Activated CD4-positive, alpha-beta T cell treated with anti-CD3 and anti-CD28 coated beads, Interleukin-10, Interleukin-2, amounts not matched to agents 100 ng/mL and 50 ng/mL, durations not matched to agents 16 hours and 8 hours (primary cell): Measurements from ENCODE around the gene SYCP2.
"Not testable (repeated sequence)": the region's sequence is repeated elsewhere in the genome, so short reads cannot be mapped to it uniquely, and the experiment has no call there.

Experiments used
- DNase-seq: peaks from one replicate; pipeline ENCODE4 v3.0.0-alpha.2; 2020

The SYCP2 gene

GRCh38 chr20:59891581-59891980, 41.9 kb downstream of the SYCP2 start:
- DNase-seq = no peak

GRCh38 chr20:59890035-59890434, 43.4 kb downstream of the SYCP2 start:
- not testable (repeated sequence) for DNase-seq

GRCh38 chr20:59888050-59888449, 45.4 kb downstream of the SYCP2 start:
- no peak for DNase-seq

GRCh38 chr20:59884494-59884893, 48.9 kb downstream of the SYCP2 start:
- DNase-seq = no peak

- no peak for DNase-seq
These were observed 53.2 kb downstream of the SYCP2 start for GRCh38 chr20:59880198-59880597.

GRCh38 chr20:59873409-59873808, 60.0 kb downstream of the SYCP2 start:
- DNase-seq = no peak

GRCh38 chr20:59871096-59871495, 62.3 kb downstream of the SYCP2 start:
- DNase-seq = no peak

- no peak for DNase-seq
These were observed 67.1 kb downstream of the SYCP2 start for GRCh38 chr20:59866338-59866737.

- DNase-seq = no peak
These were observed 68.7 kb downstream of the SYCP2 start for GRCh38 chr20:59864726-59865125.

- DNase-seq = no peak
These were observed 70.4 kb downstream of the SYCP2 start for GRCh38 chr20:59863058-59863457.

GRCh38 chr20:59861401-59861800, 72.0 kb downstream of the SYCP2 start:
- no peak for DNase-seq

- no peak for DNase-seq
These were observed 75.0 kb downstream of the SYCP2 start for GRCh38 chr20:59858425-59858824.

GRCh38 chr20:59857966-59858365, 75.5 kb downstream of the SYCP2 start:
- DNase-seq = no peak

- not testable (repeated sequence) for DNase-seq
These were observed 76.5 kb downstream of the SYCP2 start for GRCh38 chr20:59856941-59857340.

GRCh38 chr20:59856526-59856925, 76.9 kb downstream of the SYCP2 start:
- not testable (repeated sequence) for DNase-seq

GRCh38 chr20:59850018-59850641, 83.3 kb downstream of the SYCP2 start:
- DNase-seq = peak; percentile 25

GRCh38 chr20:59848182-59848581, 85.3 kb downstream of the SYCP2 start:
- DNase-seq = no peak

- DNase-seq = no peak
These were observed 88.0 kb downstream of the SYCP2 start for GRCh38 chr20:59845472-59845871.

- DNase-seq = no peak
These were observed 94.0 kb downstream of the SYCP2 start for GRCh38 chr20:59839400-59839799.

GRCh38 chr20:59837623-59838394, 95.6 kb downstream of the SYCP2 start:
- DNase-seq = no peak

GRCh38 chr20:59836767-59837166, 96.7 kb downstream of the SYCP2 start:
- no peak for DNase-seq

GRCh38 chr20:59835448-59836395, 97.7 kb downstream of the SYCP2 start:
- no peak for DNase-seq

- DNase-seq = no peak
These were observed 98.4 kb downstream of the SYCP2 start for GRCh38 chr20:59835057-59835447.
